GM18507 (cell line): Measurements from ENCODE around the gene STRIP2.
"Not testable (repeated sequence)": the region's sequence is repeated elsewhere in the genome, so short reads cannot be mapped to it uniquely, and the experiment has no call there.

ENCODE experiments used
- DNase-seq: peaks from one replicate; pipeline ENCODE4 v3.0.0; 2011; ENCODE audit warnings: low read depth; ENCODE audit not compliant: insufficient read length; ENCODE audit errors: extremely low spot score
- FAIRE-seq: peaks from 2 replicates; lab custom pipeline; 2011; peaks lifted over from hg19 to GRCh38; lab: Jason Lieb, UNC

Gene STRIP2

GRCh38 chr7:129412501-129412900, 21.7 kb upstream of the STRIP2 start:
- FAIRE-seq (no peak), DNase-seq (no peak)

- FAIRE-seq (no peak), DNase-seq (no peak)
These were observed 17.2 kb upstream of the STRIP2 start for GRCh38 chr7:129417073-129417472.

- DNase-seq (no peak), FAIRE-seq (no peak)
These were observed 12.4 kb upstream of the STRIP2 start for GRCh38 chr7:129421717-129422250.

GRCh38 chr7:129422727-129423126, 11.5 kb upstream of the STRIP2 start:
- DNase-seq, result no peak
- no peak for FAIRE-seq

- DNase-seq, result no peak
- FAIRE-seq, result no peak
These were observed 10.4 kb upstream of the STRIP2 start for GRCh38 chr7:129423700-129424410.

GRCh38 chr7:129426482-129426881, 7.8 kb upstream of the STRIP2 start:
- no peak for FAIRE-seq
- no peak for DNase-seq

GRCh38 chr7:129427526-129428045, 6.6 kb upstream of the STRIP2 start:
- no peak for DNase-seq
- no peak for FAIRE-seq

- FAIRE-seq, result no peak
- DNase-seq, result no peak
These were observed 2.2 kb upstream of the STRIP2 start for GRCh38 chr7:129431911-129432643.

- no peak for FAIRE-seq
- DNase-seq, result no peak
These were observed 565 bp downstream of the STRIP2 start for GRCh38 chr7:129434675-129435318.

GRCh38 chr7:129435414-129435829, 1.2 kb downstream of the STRIP2 start:
- FAIRE-seq, result no peak
- no peak for DNase-seq

- DNase-seq, result no peak
- FAIRE-seq, result no peak
These were observed 2.2 kb downstream of the STRIP2 start for GRCh38 chr7:129436335-129436923.

GRCh38 chr7:129437190-129437589, 3.0 kb downstream of the STRIP2 start:
- FAIRE-seq (no peak), DNase-seq (no peak)

- FAIRE-seq (no peak), DNase-seq (no peak)
These were observed 4.1 kb downstream of the STRIP2 start for GRCh38 chr7:129438281-129438838.

- FAIRE-seq, result no peak
- DNase-seq, result no peak
These were observed 4.8 kb downstream of the STRIP2 start for GRCh38 chr7:129438839-129439651.

- DNase-seq, result no peak
- FAIRE-seq, result no peak
These were observed 5.9 kb downstream of the STRIP2 start for GRCh38 chr7:129439963-129440625.

GRCh38 chr7:129443612-129444011, 9.4 kb downstream of the STRIP2 start:
- FAIRE-seq (no peak), DNase-seq (no peak)

GRCh38 chr7:129444776-129445175, 10.5 kb downstream of the STRIP2 start:
- FAIRE-seq, DNase-seq: not testable (repeated sequence)

GRCh38 chr7:129446925-129447324, 12.7 kb downstream of the STRIP2 start:
- not testable (repeated sequence) for FAIRE-seq, DNase-seq
